Esophagus squamous epithelium (tissue), 5 donors: ENCODE measurements around the gene PREX1. TPM values are rescaled to one million over a fixed set of nuclear protein-coding genes. Genes with fewer than 3 reads are reported as not detected.

Experiments used
- DNase-seq: peaks from one replicate; lab custom pipeline; 2025; lab: John Stamatoyannopoulos, UW
- H3K27ac ChIP-seq, 4 donors: fragments of 200-600 bp; sonication (generic); one replicate each; pipeline ENCODE4 v1.5.1; 2016 to 2019; ENCODE audit warnings: mild to moderate bottlenecking in 1 of 4
- H3K27me3 ChIP-seq, 4 donors: fragments of 200-600 bp; sonication (generic); 1 replicate in 3 of 4; 2 replicates in 1 of 4; pipeline versions ENCODE4 v1.5.1 to v1.6.0; 2017 to 2021; ENCODE audit warnings: antibody characterized with exemption in 1 of 4
- H3K36me3 ChIP-seq, 3 donors: fragments of 200-600 bp; sonication (generic); one replicate each; pipeline ENCODE4 v1.5.1; 2016 to 2019
- H3K4me1 ChIP-seq, 3 donors: fragments of 200-600 bp; sonication (generic); one replicate each; pipeline ENCODE4 v1.5.1; 2017 to 2019
- H3K4me3 ChIP-seq, 4 donors: fragments of 200-600 bp; sonication (generic); 1 replicate in 3 of 4; 2 replicates in 1 of 4; pipeline ENCODE4 v1.5.1; 2016 to 2019; ENCODE audit warnings: mild to moderate bottlenecking in 2 of 4, moderate library complexity in 1 of 4
- H3K9me3 ChIP-seq, 3 donors: fragments of 200-600 bp; sonication (generic); one replicate each; pipeline ENCODE4 v1.5.1; 2016 to 2019
- POLR2A ChIP-seq, 4 donors: fragments of 450-650 bp; IDR thresholded peaks; one replicate each; pipeline ENCODE4 v1.6.1; 2017; ENCODE audit warnings: antibody characterized with exemption in 4 of 4, mild to moderate bottlenecking in 4 of 4, moderate library complexity in 3 of 4
- WGBS, 2 donors: methylation state at CpG; one replicate each; pipeline ENCODE4 v1.1.5; 2018; 5-methylcytosine and 5-hydroxymethylcytosine counted together
- intact Hi-C: fragments of 100-400 bp; cut with DNase I; formaldehyde crosslinking; loops from one replicate; pipeline ENCODE4 v1.15.0; 2022
- total RNA-seq, 4 donors: library from RNA; depleted of rRNA; stranded (reverse); fragments of >200 nt; gene quantifications; one replicate each; pipeline ENCODE4 v1.1.0, GENCODE V29; 2016
- TF ChIP-seq, protein P1 (sequence below), 6 experiments: fragments of 450-650 bp in 4 of 6; fragments of 200-600 bp in 2 of 6; sonication (generic) in 2 of 6; IDR thresholded peaks; one replicate each; pipeline ENCODE4 v1.5.1; 2016 to 2019; ENCODE audit warnings: antibody characterized with exemption in 6 of 6, mild to moderate bottlenecking in 4 of 6, moderate library complexity in 4 of 6
- donor health status: DM: yes; HTN: yes; CAD: no.

The PREX1 gene
- total RNA-seq, 4 donors from 2014 or later: 4.9 to 25.9 (median 8.9) TPM

DNA sequence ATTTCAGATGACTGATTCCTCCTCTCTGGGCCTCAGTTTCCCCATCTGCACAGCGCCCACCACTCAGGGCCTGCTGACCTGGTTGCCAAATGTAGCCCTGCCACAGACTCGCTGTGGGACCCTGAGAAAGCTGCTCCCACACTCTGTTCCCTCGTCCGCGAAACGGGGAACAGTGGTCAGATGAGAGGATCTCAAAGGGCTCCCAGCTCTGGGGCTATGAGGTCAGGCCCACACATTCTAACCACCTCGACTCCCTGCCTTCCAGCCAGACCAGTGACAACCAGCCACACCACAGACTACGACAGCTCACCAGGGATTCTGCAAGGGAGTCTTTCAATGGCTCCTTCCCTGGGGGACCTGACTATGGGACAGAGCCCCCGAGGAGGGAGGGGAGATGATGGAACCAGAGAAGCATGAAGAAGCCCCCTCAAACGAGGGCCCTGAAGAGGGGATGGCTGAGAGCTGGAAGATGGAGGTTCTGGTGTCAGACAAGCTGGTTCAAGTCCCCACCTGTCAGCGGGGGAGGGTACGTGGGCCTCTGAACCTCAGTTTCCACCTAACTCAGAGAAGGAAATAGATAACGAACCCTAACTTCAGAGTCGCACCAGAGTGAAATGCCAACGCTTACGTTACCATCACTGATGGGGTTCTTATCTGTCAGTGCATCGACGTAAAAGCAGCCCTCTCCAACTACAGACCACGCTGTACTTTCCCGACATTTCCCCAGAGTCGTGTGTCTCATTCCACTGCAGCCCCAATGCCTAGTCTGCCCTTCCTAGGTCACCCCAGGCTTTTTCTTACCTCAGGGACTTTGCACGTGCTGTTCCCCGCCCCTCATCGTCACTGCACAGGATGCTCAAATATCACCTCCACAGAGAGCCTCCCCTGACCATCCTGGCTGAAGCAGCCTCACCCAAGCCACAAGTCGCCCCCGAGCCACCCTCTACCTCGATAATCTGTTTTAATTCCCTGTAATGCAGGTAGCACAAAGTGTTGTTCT, 60.5 kb downstream of the PREX1 start:
- intact Hi-C loops: no loop called here
- peaks cover 0 to 34% (median 0%) of the 10 kb centered on the region in 4 donors for H3K27me3 ChIP-seq
- H3K4me1 ChIP-seq: peaks cover 4 to 44% (median 5%) of the 10 kb centered on the region in 3 donors
- H3K27ac ChIP-seq: no peak overlapping the region
- no peak for TF ChIP-seq POLR2A (IDR thresholded peaks at IDR 0.05)
- TF ChIP-seq, protein P1, sequence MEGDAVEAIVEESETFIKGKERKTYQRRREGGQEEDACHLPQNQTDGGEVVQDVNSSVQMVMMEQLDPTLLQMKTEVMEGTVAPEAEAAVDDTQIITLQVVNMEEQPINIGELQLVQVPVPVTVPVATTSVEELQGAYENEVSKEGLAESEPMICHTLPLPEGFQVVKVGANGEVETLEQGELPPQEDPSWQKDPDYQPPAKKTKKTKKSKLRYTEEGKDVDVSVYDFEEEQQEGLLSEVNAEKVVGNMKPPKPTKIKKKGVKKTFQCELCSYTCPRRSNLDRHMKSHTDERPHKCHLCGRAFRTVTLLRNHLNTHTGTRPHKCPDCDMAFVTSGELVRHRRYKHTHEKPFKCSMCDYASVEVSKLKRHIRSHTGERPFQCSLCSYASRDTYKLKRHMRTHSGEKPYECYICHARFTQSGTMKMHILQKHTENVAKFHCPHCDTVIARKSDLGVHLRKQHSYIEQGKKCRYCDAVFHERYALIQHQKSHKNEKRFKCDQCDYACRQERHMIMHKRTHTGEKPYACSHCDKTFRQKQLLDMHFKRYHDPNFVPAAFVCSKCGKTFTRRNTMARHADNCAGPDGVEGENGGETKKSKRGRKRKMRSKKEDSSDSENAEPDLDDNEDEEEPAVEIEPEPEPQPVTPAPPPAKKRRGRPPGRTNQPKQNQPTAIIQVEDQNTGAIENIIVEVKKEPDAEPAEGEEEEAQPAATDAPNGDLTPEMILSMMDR (IDR thresholded peaks at IDR 0.05): no peak
- WGBS, 2 donors: 61 to 74% methylated on average over 18 to 20 of the region's 27 CpGs
- no peaks in the 10 kb centered on the region for H3K9me3 ChIP-seq
- H3K4me3 ChIP-seq: no peak overlapping the region
- H3K36me3 ChIP-seq: no peaks in the 10 kb centered on the region
- DNase-seq: no peak

DNA sequence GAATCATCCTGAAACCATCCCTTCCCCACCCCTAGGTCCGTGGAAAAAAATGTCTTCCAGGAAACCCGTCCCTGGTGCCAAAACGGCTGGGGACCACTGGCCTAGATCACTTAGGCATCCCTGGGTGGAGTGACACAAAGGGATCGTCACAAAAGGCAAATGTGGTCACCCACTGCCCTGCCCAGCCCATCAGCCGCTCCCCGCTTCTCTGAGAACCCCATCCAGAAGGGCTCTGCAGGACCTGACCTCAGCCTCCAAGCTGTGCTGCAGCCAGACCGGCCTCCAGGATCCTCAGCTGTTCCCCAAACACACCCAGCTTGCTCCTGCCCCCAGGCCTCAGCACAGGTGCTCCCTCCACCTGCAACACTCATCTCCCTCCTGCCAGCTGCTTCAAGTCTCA, 61.6 kb downstream of the PREX1 start:
- DNase-seq: no peak
- Histone ChIP-seq H3K27me3 (peaks cover 0 to 29% (median 0%) of the 10 kb centered on the region in 4 donors), H3K4me3 (no peak overlapping the region), H3K9me3 (no peaks in the 10 kb centered on the region), H3K27ac (no peak overlapping the region), H3K4me1 (peaks cover 4 to 33% (median 5%) of the 10 kb centered on the region in 3 donors), H3K36me3 (no peaks in the 10 kb centered on the region)
- TF ChIP-seq, protein P1 (IDR thresholded peaks at IDR 0.05): no peak
- no peak for TF ChIP-seq POLR2A (IDR thresholded peaks at IDR 0.05)
- 54 to 66% methylated on average over 6 to 7 of the region's 7 CpGs for WGBS, 2 donors
- intact Hi-C loops: no loop called here

DNA sequence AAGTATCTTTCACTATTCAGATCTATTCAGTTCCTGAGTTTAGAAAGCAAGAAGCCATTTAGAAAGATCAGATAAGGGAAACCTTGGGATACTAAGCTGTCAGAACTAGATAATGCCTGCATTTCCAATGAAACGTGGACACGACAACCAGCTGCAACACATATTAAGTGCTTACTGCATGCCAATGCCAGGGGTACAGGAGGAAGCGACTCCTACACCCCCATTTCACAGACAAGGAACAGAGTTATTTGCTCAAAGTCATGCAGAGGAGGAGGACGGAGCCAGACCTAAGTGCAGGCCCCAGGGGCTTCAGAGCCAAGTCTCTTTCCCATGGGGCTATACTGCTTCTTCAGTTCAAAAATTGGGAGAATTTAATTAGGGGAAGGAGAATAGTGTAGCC, 62.4 kb downstream of the PREX1 start:
- intact Hi-C loops: no loop called here
- Histone ChIP-seq H3K9me3 (no peaks in the 10 kb centered on the region), H3K36me3 (no peaks in the 10 kb centered on the region), H3K4me1 (peaks cover 5 to 32% (median 12%) of the 10 kb centered on the region in 3 donors), H3K4me3 (no peak overlapping the region), H3K27ac (no peak overlapping the region), H3K27me3 (peaks cover 0 to 21% (median 0%) of the 10 kb centered on the region in 4 donors)
- 76 to 84% methylated on average over 4 of the region's 4 CpGs for WGBS, 2 donors
- TF ChIP-seq POLR2A (IDR thresholded peaks at IDR 0.05): no peak
- TF ChIP-seq, protein P1 (IDR thresholded peaks at IDR 0.05): no peak
- no peak for DNase-seq

DNA sequence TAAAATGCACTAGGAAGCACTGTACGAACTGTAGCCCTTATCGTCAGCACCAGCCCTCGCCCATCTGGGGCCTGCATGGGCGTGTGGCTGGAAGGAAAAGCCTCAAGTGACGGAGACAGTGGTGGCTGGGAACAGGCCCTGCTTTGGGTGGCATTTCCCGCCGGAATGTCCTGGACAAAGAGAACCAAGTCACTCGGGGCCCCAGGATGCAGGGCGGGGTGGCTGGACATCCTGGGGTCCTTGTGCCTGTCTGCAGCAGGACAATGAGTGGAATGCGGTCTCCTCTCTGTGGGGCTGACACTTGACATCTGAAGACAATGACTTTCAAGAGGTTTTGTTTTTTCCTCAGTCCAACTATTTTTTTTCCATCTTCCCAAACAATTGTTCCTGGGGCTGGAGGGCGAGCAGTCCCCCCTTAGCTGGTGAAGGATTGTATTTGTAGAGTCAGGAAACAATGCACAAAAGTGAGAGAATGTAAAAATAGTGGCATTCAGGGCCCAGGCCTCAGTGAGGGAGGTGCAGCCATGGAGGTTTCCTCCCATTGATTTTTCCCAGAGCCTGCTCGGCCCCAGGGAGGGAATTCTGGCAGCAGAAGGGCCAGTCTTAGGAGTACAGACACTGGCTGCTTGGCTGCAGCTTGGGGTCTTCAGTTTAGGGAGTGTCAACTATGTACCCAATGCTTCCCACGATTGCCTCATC, 64.4 kb downstream of the PREX1 start:
- Histone ChIP-seq H3K27me3 (peaks cover 0 to 1% (median 0%) of the 10 kb centered on the region in 4 donors), H3K4me1 (peaks cover 0 to 28% (median 16%) of the 10 kb centered on the region in 3 donors), H3K36me3 (no peaks in the 10 kb centered on the region), H3K9me3 (no peaks in the 10 kb centered on the region), H3K4me3 (no peak overlapping the region), H3K27ac (peak overlapping the region in 2 of 4 donors; percentile 15 to 39)
- intact Hi-C loops: no loop called here
- DNase-seq: no peak
- no peak for TF ChIP-seq POLR2A (IDR thresholded peaks at IDR 0.05)
- WGBS, 2 donors: 66 to 70% methylated on average over 12 to 13 of the region's 13 CpGs

DNA sequence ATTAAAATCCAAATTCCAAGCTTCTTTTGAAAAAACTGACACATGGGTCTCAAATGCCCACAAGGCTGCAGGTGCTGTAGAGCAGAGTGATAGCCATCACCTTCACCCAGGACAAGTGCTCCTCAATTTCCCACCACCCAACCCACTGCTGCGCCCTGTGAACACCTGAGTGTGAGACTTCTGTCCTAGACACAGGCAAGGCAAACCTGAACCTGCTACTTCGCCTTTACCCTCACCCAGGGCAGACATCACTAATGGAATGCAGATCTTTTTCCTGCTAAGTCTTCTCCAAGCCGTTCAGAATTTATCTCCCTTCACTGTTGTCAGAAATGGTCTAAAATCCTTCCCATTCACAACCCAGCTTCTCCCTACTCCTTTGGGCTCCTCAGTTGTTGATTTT, 65.9 kb downstream of the PREX1 start:
- WGBS, 2 donors: 67 to 87% methylated on average over 3 of the region's 3 CpGs
- peaks cover 0 to 30% (median 16%) of the 10 kb centered on the region in 3 donors for H3K4me1 ChIP-seq

More for the DNA sequence above, 65.9 kb downstream of the PREX1 start:
- no peak for TF ChIP-seq POLR2A (IDR thresholded peaks at IDR 0.05)
- TF ChIP-seq, protein P1 (IDR thresholded peaks at IDR 0.05): no peak
- Histone ChIP-seq H3K27ac (peak overlapping the region in 2 of 4 donors; percentile 54 to 65), H3K9me3 (no peaks in the 10 kb centered on the region), H3K4me3 (no peak overlapping the region), H3K27me3 (no peaks in the 10 kb centered on the region), H3K36me3 (no peaks in the 10 kb centered on the region)
- intact Hi-C loops: no loop called here
- no peak for DNase-seq
